PC-9 (cell line): ENCODE results near the gene CLDN24. TPM values are rescaled to one million over a fixed set of nuclear protein-coding genes. Genes with fewer than 3 reads are reported as not detected.

Source experiments
- BruUV-seq: library from RNA; stranded (reverse); fragments of 400-500 nt; replicated peaks from 2 replicates; lab custom pipeline; 2021; lab: Mats Ljungman, UMichigan
- CTCF ChIA-PET: fragments of 300-600 bp; sonication (Branson Sonifier 250); formaldehyde crosslinking; loops from one replicate; lab custom pipeline; 2022; ENCODE audit warnings: antibody characterized with exemption; lab: Charles Lee
- POLR2A ChIA-PET: fragments of 300-600 bp; sonication (Branson Sonifier 250); formaldehyde crosslinking; loops from one replicate; lab custom pipeline; 2022; ENCODE audit warnings: antibody characterized with exemption; ENCODE audit not compliant: unreplicated experiment; lab: Charles Lee
- DNase-seq, 2 experiments: peaks; one replicate each; pipeline versions ENCODE4 v3.0.0 to v3.0.0-alpha.2; 2015 to 2022; ENCODE audit warnings: mixed read lengths in 1 of 2
- H2AFZ ChIP-seq: fragments of 200-600 bp; sonication (generic); 2 replicates; pipeline ENCODE4 v1.8.1; 2017; ENCODE audit warnings: antibody characterized with exemption
- H3F3A ChIP-seq: fragments of 200-600 bp; sonication (generic); 2 replicates; pipeline ENCODE4 v1.8.1; 2017; ENCODE audit warnings: antibody characterized with exemption, mild to moderate bottlenecking, low read depth; ENCODE audit not compliant: insufficient read depth
- H3K27ac ChIP-seq: fragments of 200-600 bp; sonication (generic); 2 replicates; pipeline ENCODE4 v1.6.1; 2016; ENCODE audit warnings: mixed run types
- H3K27me3 ChIP-seq: fragments of 200-600 bp; sonication (generic); 2 replicates; pipeline ENCODE4 v1.6.1; 2016; ENCODE audit warnings: low read depth, mixed run types; ENCODE audit not compliant: insufficient read depth
- H3K36me3 ChIP-seq: fragments of 200-600 bp; sonication (generic); 2 replicates; pipeline ENCODE4 v1.6.1; 2016; ENCODE audit warnings: low read depth, mixed run types
- H3K4me1 ChIP-seq: fragments of 200-600 bp; sonication (generic); replicated peaks from 2 replicates; pipeline ENCODE4 v1.6.1; 2016; ENCODE audit warnings: mixed run types; ENCODE audit not compliant: insufficient read depth
- H3K4me2 ChIP-seq: fragments of 200-600 bp; sonication (generic); 2 replicates; pipeline ENCODE4 v1.6.1; 2017; ENCODE audit warnings: mixed run types
- H3K4me3 ChIP-seq: fragments of 200-600 bp; sonication (generic); 2 replicates; pipeline ENCODE4 v1.6.1; 2016; ENCODE audit warnings: mixed run types
- H3K79me2 ChIP-seq: fragments of 200-600 bp; sonication (generic); 2 replicates; pipeline ENCODE4 v1.6.1; 2017; ENCODE audit warnings: low read depth, mixed run types
- H3K9me2 ChIP-seq: fragments of 200-600 bp; sonication (generic); 2 replicates; pipeline ENCODE4 v1.8.1; 2017; ENCODE audit warnings: mild to moderate bottlenecking; ENCODE audit not compliant: insufficient read depth
- H3K9me3 ChIP-seq: fragments of 200-600 bp; sonication (generic); 2 replicates; pipeline ENCODE4 v1.8.1; 2016; ENCODE audit warnings: low read depth; ENCODE audit not compliant: insufficient read depth
- H4K20me1 ChIP-seq: fragments of 200-600 bp; sonication (generic); 2 replicates; pipeline ENCODE4 v1.8.1; 2017; ENCODE audit not compliant: insufficient read depth
- EZH2 ChIP-seq: fragments of 200-600 bp; sonication (generic); IDR thresholded peaks from 2 replicates; pipeline ENCODE4 v1.8.0; 2017; ENCODE audit warnings: antibody characterized with exemption, low read depth
- intact Hi-C: fragments of 100-400 bp; cut with micrococcal nuclease; formaldehyde crosslinking; loops from one replicate; pipeline ENCODE4 v1.10.0; 2022; ENCODE audit not compliant: unreplicated experiment
- total RNA-seq: library from RNA; stranded (reverse); gene quantifications from 2 replicates; pipeline ENCODE4 v1.2.3, GENCODE V29; 2021
- TF ChIP-seq, protein P1 (sequence below): fragments of 200-600 bp; sonication (generic); conservative IDR thresholded peaks from 2 replicates; pipeline ENCODE4 v1.6.1; 2017; ENCODE audit warnings: mixed run types, antibody characterized with exemption, mild to moderate bottlenecking, moderate library complexity

The CLDN24 gene
- total RNA-seq, 1 experiment from 2014 or later: not detected

DNA sequence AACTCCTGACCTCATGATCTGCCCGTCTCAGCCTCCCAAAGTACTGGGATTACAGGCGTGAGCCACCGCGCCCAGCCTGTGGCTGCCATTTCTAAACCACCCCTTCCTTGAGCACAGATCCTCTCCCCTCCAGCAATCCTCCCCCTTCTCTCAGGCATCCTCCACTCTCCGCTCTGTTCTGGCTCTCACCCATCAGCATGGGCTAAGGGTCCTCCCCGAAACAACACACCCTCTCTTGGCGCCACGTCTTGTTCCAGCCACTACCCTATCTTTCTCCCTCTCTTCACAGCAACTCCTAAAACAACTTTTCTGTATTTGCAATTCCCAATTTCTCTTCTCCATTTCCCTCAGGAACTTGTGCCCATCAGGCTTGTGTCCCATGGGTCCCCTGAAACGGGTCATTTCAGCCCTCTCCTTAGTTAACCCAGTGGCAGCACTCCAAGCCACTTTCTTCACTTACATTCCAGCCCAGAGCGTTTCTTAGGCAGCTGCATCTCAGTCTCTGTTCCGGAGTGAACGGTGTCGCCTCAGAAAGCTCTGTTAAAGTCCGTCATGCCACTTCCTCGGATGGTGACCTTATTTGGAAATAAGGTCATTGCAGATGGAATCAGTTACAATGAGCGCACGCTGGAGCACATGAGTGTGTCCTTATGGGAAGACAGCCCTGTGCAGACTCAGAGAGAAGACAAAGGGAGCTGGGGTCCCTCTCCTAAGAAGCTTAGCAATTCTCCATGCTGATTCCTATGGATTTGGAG, 28.3 kb upstream of the CLDN24 start:
- CTCF ChIA-PET: no interaction called here

DNA sequence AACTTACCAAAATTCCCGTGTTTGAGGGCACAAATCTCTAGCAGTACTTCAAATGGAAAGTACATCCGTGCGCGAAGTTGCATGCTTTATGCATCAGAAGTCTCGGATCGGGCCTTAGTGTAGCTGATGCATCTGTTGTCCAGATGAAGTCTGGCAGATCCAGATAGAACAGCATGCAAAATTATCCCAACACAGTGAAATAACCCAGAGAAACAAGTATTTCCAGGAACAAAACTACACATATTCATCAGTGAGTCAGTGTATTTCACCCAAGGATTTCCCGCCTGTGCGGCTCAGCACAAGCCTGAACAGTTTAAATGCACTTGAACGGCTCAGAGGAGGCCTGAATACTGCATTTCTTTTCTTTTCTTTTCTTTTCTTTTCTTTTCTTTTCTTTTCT, 27.4 kb upstream of the CLDN24 start:
- Histone ChIP-seq H3F3A (no peaks in the 10 kb centered on the region), H3K27ac (no peak overlapping the region), H3K79me2 (no peaks in the 10 kb centered on the region), H3K4me1 (no peaks in the 10 kb centered on the region), H4K20me1 (no peaks in the 10 kb centered on the region), H3K27me3 (no peaks in the 10 kb centered on the region), H2AFZ (no peak overlapping the region), H3K9me2 (no peaks in the 10 kb centered on the region), H3K4me2 (no peak overlapping the region), H3K9me3 (no peaks in the 10 kb centered on the region), H3K4me3 (no peak overlapping the region), H3K36me3 (no peaks in the 10 kb centered on the region)
- TF ChIP-seq, protein P1, sequence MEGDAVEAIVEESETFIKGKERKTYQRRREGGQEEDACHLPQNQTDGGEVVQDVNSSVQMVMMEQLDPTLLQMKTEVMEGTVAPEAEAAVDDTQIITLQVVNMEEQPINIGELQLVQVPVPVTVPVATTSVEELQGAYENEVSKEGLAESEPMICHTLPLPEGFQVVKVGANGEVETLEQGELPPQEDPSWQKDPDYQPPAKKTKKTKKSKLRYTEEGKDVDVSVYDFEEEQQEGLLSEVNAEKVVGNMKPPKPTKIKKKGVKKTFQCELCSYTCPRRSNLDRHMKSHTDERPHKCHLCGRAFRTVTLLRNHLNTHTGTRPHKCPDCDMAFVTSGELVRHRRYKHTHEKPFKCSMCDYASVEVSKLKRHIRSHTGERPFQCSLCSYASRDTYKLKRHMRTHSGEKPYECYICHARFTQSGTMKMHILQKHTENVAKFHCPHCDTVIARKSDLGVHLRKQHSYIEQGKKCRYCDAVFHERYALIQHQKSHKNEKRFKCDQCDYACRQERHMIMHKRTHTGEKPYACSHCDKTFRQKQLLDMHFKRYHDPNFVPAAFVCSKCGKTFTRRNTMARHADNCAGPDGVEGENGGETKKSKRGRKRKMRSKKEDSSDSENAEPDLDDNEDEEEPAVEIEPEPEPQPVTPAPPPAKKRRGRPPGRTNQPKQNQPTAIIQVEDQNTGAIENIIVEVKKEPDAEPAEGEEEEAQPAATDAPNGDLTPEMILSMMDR: no peak
- no peak for TF ChIP-seq EZH2
- intact Hi-C loops: no loop called here
- ChIA-PET POLR2A (no interaction called here), CTCF (no interaction called here)
- DNase-seq: no peak
- no TSS peak for BruUV-seq

More for the DNA sequence above, 28.3 kb upstream of the CLDN24 start:
- Histone ChIP-seq H3K27me3 (no peaks in the 10 kb centered on the region), H2AFZ (no peak overlapping the region), H3K4me2 (no peak overlapping the region), H3K4me1 (no peaks in the 10 kb centered on the region), H3K9me3 (no peaks in the 10 kb centered on the region), H4K20me1 (no peaks in the 10 kb centered on the region), H3F3A (no peaks in the 10 kb centered on the region), H3K9me2 (no peaks in the 10 kb centered on the region), H3K27ac (no peak overlapping the region), H3K36me3 (no peaks in the 10 kb centered on the region), H3K4me3 (no peak overlapping the region), H3K79me2 (no peaks in the 10 kb centered on the region)
- POLR2A ChIA-PET: no interaction called here
- intact Hi-C loops: no loop called here
- TF ChIP-seq EZH2: no peak
- TF ChIP-seq, protein P1: no peak
- BruUV-seq: no TSS peak
- DNase-seq: no peak

DNA sequence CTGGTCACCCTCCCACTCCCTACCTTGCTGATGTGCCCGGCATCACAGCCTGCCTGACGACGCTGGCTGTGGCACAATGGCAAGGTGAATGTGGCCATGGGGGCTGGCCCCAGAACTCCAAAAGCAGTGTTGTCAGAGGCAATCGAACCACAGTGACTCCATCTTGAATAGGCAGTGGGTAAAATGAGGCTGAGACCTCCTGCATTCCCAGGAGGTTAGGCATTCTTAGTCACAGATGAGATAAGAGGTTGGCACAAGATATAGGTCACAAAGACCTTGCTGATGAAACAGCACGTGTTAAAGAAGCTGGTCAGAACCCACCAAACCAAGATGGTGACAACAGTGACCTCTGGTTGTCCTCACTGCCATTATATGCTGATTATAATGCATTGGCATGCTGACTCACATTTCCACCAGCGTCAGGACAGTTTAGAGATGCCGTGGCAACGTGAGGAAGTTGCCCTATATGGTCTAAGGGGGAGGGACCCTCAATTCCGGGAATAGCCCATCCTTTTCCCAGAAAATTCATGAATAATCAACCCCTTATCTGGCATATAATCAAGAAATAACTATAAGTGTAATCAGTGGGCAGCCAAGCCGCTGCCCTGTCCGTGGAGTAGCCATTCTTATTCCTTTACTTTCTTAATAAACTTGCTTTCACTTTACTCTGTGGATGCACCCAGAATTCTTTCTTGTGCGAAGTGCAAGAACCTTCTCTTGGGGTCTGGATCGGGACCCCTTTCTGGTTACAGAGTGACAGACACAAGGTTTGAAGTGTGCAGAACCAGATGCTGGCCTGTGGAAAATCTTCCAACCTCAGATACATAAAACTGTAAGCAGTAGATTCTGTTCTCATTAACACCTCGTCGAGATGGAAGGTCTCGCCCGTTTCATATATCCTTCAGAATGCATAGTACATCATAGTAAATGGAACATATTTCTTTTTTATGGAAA, 26.8 kb upstream of the CLDN24 start:
- DNase-seq: peak in 1 of 2 experiments; percentile 40
- POLR2A ChIA-PET: interaction anchor here (1.1 kb wide), 1 partner anchor 90 kb away, joined by 16 read pairs; no protein-coding TSS in a partner anchor
- peak overlapping the region; percentile 64 for H2AFZ ChIP-seq

More for the DNA sequence above, 26.8 kb upstream of the CLDN24 start:
- Histone ChIP-seq H3K27me3 (no peaks in the 10 kb centered on the region), H4K20me1 (no peaks in the 10 kb centered on the region), H3K9me2 (no peaks in the 10 kb centered on the region), H3K4me3 (no peak overlapping the region), H3K27ac (no peak overlapping the region), H3K4me1 (no peaks in the 10 kb centered on the region), H3K4me2 (peak overlapping the region; percentile 38), H3K9me3 (no peaks in the 10 kb centered on the region), H3F3A (no peaks in the 10 kb centered on the region), H3K36me3 (no peaks in the 10 kb centered on the region), H3K79me2 (no peaks in the 10 kb centered on the region)
- CTCF ChIA-PET: no interaction called here
- intact Hi-C loops: no loop called here
- TF ChIP-seq EZH2: no peak
- TF ChIP-seq, protein P1: no peak
- TSS peak; percentile 70 for BruUV-seq
